HEK293T (cell line): Measurements from ENCODE around the gene NPY.

Source experiments
- ELF4 ChIP-seq: fragments of 450-650 bp; IDR thresholded peaks from 2 replicates; pipeline ENCODE4 v1.6.1; 2017; ENCODE audit warnings: antibody characterized with exemption
- FOXA1 ChIP-seq: fragments of 450-650 bp; IDR thresholded peaks from 2 replicates; pipeline ENCODE4 v1.6.1; 2016; ENCODE audit warnings: mild to moderate bottlenecking
- FOXM1 ChIP-seq: fragments of 450-650 bp; IDR thresholded peaks from 2 replicates; pipeline ENCODE4 v1.6.1; 2017; ENCODE audit warnings: mild to moderate bottlenecking, borderline replicate concordance
- HDGF ChIP-seq: fragments of 450-650 bp; IDR thresholded peaks from 2 replicates; pipeline ENCODE4 v1.6.1; 2017; ENCODE audit warnings: antibody characterized with exemption, borderline replicate concordance
- LEF1 ChIP-seq: fragments of 450-650 bp; IDR thresholded peaks from 2 replicates; pipeline ENCODE4 v1.6.1; 2017; ENCODE audit warnings: mild to moderate bottlenecking, borderline replicate concordance
- SP1 ChIP-seq: fragments of 450-650 bp; IDR thresholded peaks from 2 replicates; pipeline ENCODE4 v1.6.1; 2017
- TARDBP ChIP-seq: fragments of 450-650 bp; IDR thresholded peaks from 2 replicates; pipeline ENCODE4 v1.6.1; 2016
- ZNF384 ChIP-seq: fragments of 450-650 bp; IDR thresholded peaks from 2 replicates; pipeline ENCODE4 v1.6.1; 2016
- TF ChIP-seq, protein P1 (sequence below): fragments of 450-650 bp; IDR thresholded peaks from 2 replicates; pipeline ENCODE4 v1.6.1; 2016

DNA sequence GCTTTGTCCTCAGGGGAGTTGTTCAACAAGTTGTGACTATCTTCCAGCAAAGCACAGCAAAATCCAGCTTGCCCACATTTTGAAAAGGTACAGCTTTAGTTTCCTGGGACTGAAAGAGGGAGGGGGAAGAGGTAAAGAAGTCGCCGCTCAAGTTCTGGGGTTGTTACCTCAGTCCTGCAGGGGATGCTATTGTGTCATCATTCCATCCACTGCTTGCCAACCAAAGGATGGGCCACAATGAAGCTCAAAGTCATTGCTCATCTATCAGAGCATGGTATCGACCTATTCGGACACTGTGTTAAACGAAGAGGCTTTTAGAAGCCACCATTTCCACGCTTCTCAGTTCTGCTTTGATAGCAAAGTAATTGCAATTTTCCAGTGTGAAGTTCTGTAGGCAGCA, 34.3 kb downstream of the NPY start:
- no peak for TF ChIP-seq ELF4
- TF ChIP-seq FOXA1 = no peak
- no peak for TF ChIP-seq SP1
- TF ChIP-seq LEF1 = no peak
- no peak for TF ChIP-seq FOXM1
- no peak for TF ChIP-seq ZNF384
- no peak for TF ChIP-seq TARDBP
- TF ChIP-seq, protein P1, sequence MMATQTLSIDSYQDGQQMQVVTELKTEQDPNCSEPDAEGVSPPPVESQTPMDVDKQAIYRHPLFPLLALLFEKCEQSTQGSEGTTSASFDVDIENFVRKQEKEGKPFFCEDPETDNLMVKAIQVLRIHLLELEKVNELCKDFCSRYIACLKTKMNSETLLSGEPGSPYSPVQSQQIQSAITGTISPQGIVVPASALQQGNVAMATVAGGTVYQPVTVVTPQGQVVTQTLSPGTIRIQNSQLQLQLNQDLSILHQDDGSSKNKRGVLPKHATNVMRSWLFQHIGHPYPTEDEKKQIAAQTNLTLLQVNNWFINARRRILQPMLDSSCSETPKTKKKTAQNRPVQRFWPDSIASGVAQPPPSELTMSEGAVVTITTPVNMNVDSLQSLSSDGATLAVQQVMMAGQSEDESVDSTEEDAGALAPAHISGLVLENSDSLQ = no peak
- no peak for TF ChIP-seq HDGF
